Activated naive CD4-positive, alpha-beta T cell treated with anti-CD3 and anti-CD28 coated beads, Interleukin-2, amount 50 U/mL, for 24 hours (primary cell): ENCODE data around the gene SUMO1.

Experiments used
- H3K27ac Mint-ChIP-seq: one replicate; pipeline ENCODE4 v1.8.0; 2021; ENCODE audit warnings: mild to moderate bottlenecking, mixed read lengths
- H3K27me3 Mint-ChIP-seq: one replicate; pipeline ENCODE4 v1.8.0; 2021; ENCODE audit warnings: mixed read lengths
- H3K36me3 Mint-ChIP-seq: one replicate; pipeline ENCODE4 v1.8.0; 2021; ENCODE audit warnings: mixed read lengths
- H3K4me1 Mint-ChIP-seq: one replicate; pipeline ENCODE4 v1.8.0; 2021; ENCODE audit warnings: mixed read lengths
- H3K4me3 Mint-ChIP-seq: one replicate; pipeline ENCODE4 v1.8.0; 2021; ENCODE audit warnings: mild to moderate bottlenecking, mixed read lengths
- H3K9me3 Mint-ChIP-seq: one replicate; pipeline ENCODE4 v1.8.0; 2021; ENCODE audit warnings: mixed read lengths

Gene SUMO1

DNA sequence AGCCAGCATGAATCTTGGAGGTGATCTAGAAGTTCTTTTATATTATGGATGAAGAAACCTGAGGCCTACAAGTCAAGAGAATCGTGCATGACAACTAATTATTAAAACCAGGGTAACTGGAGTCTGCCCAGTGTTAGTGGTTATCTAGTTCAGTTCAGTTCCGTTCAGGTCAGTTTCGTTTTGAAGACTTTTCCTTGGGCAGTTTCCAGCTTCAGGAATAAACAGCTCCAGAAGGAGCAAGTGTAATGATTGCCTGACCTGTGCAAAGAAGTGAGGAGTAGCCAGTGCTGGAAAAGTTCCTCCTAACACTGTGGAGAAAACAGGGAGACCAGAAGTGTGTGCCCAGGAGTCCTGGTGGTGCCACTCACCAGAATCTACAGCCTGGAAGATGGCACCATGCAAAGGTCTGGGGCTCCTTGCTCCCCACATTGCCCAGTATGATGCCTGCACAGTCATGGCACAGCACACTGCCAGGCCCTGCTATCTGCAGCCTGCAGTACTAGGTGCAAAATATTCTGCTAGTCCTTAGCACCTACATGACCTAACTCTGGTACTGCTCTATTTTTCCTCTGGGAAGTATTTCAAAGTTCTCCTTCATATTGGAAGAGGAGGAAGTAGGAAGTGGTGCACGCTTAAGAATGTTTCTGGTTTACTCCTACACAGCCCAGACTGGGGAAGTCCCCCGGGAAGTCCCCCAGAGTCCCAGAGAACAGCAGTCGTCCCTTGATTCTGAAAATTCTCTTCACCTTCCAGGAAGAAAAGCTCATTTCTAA lies 65.8 kb downstream of the SUMO1 start:
- no peaks in the 10 kb centered on the region for H3K9me3 Mint-ChIP-seq
- peak overlapping the region; percentile 77 for H3K27ac Mint-ChIP-seq
- no peak overlapping the region for H3K4me3 Mint-ChIP-seq

DNA sequence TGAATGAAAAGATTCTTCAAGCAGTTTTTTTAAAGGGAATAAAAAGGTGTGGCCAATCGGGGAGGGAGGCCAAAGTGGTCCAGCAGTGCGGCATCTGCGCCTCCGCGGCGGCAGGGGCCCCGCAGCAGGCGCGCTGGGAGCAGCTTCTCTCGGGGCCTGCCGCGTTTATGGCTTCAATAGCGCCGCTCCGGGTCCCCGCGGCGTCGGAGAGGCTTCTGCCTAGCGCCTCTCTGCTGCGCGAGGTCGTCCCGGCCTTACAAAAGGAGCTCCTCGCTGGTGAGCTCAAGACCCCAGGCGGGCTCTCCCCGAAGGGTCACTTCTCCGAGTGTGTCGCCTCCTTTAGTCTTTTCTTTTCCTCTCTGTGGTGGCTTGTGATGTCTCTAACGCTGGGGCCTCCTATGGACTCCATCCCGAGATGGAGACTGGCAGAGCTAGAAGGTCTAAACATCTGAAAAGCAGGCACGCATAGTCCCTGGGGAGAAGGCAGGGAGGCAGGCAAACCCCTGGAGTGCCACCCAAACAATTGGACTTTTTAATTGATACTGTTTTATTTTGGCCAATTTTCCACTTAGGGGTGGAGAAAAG lies 67.1 kb downstream of the SUMO1 start:
- Mint-ChIP-seq H3K9me3 (no peaks in the 10 kb centered on the region), H3K4me1 (peaks cover 22% of the 10 kb centered on the region), H3K36me3 (no peaks in the 10 kb centered on the region), H3K27me3 (peaks cover 8% of the 10 kb centered on the region), H3K4me3 (peak overlapping the region; percentile 20), H3K27ac (no peak overlapping the region)

More for the DNA sequence above, 65.8 kb downstream of the SUMO1 start:
- Mint-ChIP-seq H3K27me3 (peaks cover 8% of the 10 kb centered on the region), H3K4me1 (peaks cover 22% of the 10 kb centered on the region), H3K36me3 (no peaks in the 10 kb centered on the region)

GRCh38 chr2:202169832-202170424 lies 68.5 kb downstream of the SUMO1 start:
- Mint-ChIP-seq H3K27ac (no peak overlapping the region), H3K4me3 (no peak overlapping the region), H3K4me1 (peaks cover 22% of the 10 kb centered on the region), H3K27me3 (peaks cover 8% of the 10 kb centered on the region), H3K36me3 (no peaks in the 10 kb centered on the region), H3K9me3 (no peaks in the 10 kb centered on the region)

DNA sequence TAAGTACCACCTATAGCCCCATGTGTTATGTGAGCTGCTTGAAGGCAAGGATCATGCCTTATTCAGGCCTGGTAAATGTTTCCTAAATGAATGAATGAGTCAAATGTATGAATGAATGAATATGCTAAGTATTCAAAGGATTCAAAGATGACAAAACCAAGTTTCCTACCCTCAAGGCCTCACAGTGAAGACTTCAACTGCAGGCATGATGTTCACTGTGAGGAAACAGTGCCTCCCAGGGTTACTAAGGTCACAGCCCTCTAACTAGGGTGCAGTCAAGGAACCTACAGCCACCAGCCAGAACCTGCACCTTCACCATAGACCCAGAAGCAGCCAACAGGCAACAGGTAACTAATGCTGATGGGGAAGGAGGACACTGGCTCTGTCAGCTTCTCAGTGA lies 69.3 kb downstream of the SUMO1 start:
- Mint-ChIP-seq H3K27ac (no peak overlapping the region), H3K4me3 (no peak overlapping the region), H3K27me3 (peaks cover 8% of the 10 kb centered on the region), H3K9me3 (no peaks in the 10 kb centered on the region), H3K4me1 (peaks cover 22% of the 10 kb centered on the region), H3K36me3 (no peaks in the 10 kb centered on the region)

DNA sequence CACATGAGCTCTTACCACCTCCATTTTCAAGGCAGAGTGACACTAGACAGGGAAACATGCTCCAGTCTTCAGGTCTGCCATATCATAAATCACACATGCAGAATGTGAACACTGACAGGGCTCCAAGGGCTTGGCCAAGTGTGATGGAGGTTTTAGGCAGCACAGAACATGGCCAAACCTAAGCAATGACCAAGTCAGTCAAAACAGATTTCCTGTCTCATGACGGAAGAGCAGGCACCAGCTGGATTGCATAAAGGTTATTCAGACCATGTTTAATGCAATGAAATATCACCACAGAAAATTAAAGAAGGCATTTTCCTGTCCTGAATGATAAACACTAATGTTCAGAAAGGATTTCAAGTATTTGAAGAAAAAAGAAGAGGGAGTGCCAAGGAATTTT lies 72.5 kb downstream of the SUMO1 start:
- Mint-ChIP-seq H3K27ac (no peak overlapping the region), H3K9me3 (no peaks in the 10 kb centered on the region), H3K4me1 (peaks cover 3% of the 10 kb centered on the region), H3K27me3 (peaks cover 5% of the 10 kb centered on the region), H3K36me3 (no peaks in the 10 kb centered on the region), H3K4me3 (no peak overlapping the region)

DNA sequence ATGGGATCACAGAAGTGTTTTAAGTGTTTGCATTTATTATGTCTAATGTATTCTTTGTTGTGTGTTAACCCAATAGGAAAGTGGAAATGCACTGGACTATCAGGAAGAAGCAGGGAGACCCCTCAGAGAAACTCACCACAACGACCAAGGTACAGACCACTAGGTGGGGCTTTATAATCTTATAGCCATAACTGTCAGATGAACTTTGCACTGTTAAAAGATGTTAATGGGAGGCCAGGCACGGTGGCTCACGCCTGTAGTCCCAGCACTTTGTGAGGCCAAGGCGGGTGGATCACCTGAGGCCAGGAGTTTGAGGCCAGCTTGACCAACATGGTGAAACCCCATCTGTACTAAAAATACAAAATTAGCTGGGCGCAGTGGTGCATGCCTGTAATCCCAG lies 73.2 kb downstream of the SUMO1 start:
- no peaks in the 10 kb centered on the region for H3K36me3 Mint-ChIP-seq
- peaks cover 3% of the 10 kb centered on the region for H3K27me3 Mint-ChIP-seq
- no peak overlapping the region for H3K4me3 Mint-ChIP-seq
- H3K9me3 Mint-ChIP-seq = no peaks in the 10 kb centered on the region
- H3K27ac Mint-ChIP-seq = no peak overlapping the region
- no peaks in the 10 kb centered on the region for H3K4me1 Mint-ChIP-seq

DNA sequence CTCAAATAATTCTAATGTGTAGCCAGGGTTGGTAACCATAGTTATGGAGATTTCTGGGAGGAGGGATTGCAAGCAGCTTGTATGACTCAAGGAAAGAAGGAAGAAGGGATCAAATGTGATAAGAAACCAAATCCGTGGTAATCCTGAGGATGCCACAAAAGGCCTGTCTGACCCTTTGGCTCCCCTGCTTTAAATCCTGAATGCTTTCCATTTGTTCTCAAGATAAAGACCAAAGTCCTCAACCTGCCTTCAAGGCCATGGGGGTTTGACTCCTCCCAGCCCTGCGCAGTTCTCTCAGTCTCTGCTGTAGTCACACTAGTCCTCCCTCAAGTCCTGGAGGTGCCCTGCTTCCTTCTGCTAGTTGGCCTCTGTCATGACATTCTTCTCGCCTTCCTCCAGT lies 74.0 kb downstream of the SUMO1 start:
- H3K36me3 Mint-ChIP-seq = no peaks in the 10 kb centered on the region
- no peaks in the 10 kb centered on the region for H3K4me1 Mint-ChIP-seq
- H3K27me3 Mint-ChIP-seq = no peaks in the 10 kb centered on the region
- H3K27ac Mint-ChIP-seq = no peak overlapping the region
- no peak overlapping the region for H3K4me3 Mint-ChIP-seq
- H3K9me3 Mint-ChIP-seq = no peaks in the 10 kb centered on the region

DNA sequence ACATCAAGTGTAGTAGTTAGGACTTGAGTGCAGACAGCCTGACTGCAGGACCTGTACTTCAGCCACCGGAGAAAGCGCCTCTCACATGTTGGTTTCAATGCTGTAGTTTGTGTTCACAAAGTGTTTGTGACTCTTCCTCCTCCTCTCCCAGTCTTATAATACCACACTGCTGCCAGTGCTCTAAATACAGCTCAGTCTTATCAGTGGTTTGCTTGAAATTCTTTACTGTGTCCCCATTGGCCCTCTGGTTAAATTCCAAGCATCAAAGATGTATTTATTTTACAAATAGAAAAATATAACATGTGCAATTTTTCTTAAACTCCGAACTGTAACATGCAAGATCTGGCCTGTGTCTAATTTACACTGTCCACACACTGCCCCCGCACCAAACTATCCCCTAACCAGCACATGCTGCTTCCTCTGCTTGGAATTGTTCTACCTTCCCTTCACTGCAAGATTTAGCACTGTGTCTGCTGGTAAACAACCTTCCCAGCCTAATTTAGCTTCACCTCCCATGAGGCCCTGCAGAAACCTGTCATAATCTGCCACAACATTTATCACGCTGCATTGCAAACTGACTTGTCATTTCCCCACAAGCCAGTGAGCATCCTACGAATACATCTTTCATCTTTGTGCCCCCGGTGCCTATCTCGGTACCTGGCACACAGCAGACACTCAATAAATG lies 77.1 kb downstream of the SUMO1 start:
- no peaks in the 10 kb centered on the region for H3K27me3 Mint-ChIP-seq
- no peaks in the 10 kb centered on the region for H3K36me3 Mint-ChIP-seq
- H3K4me3 Mint-ChIP-seq = no peak overlapping the region
- H3K27ac Mint-ChIP-seq = no peak overlapping the region
- H3K9me3 Mint-ChIP-seq = no peaks in the 10 kb centered on the region
- no peaks in the 10 kb centered on the region for H3K4me1 Mint-ChIP-seq

- H3K4me3 Mint-ChIP-seq = no peak overlapping the region
- no peaks in the 10 kb centered on the region for H3K36me3 Mint-ChIP-seq
These were observed 79.6 kb downstream of the SUMO1 start for GRCh38 chr2:202158796-202159195.

GRCh38 chr2:202157211-202157990 lies 81.0 kb downstream of the SUMO1 start:
- Mint-ChIP-seq H3K27me3 (no peaks in the 10 kb centered on the region), H3K36me3 (no peaks in the 10 kb centered on the region), H3K27ac (no peak overlapping the region), H3K4me1 (no peaks in the 10 kb centered on the region), H3K9me3 (no peaks in the 10 kb centered on the region), H3K4me3 (no peak overlapping the region)

More at GRCh38 chr2:202158796-202159195, 79.6 kb downstream of the SUMO1 start:
- Mint-ChIP-seq H3K27ac (no peak overlapping the region), H3K9me3 (no peaks in the 10 kb centered on the region), H3K4me1 (no peaks in the 10 kb centered on the region), H3K27me3 (no peaks in the 10 kb centered on the region)
